ENCODE data around the gene PDE10A. TPM values are rescaled to one million over a fixed set of nuclear protein-coding genes. Genes with fewer than 3 reads are reported as not detected.

PDE10A gene
- total and polyA plus RNA-seq, 2 of the 4 experiments (the other 2 are of a cell fraction) = 3.4 to 12.4 TPM

- TF ChIP-seq SMC3 (IDR thresholded peaks at IDR 0.05; ENCODE audit: low read depth, low read length) = no peak
- no peak for TF ChIP-seq FOS (IDR thresholded peaks at IDR 0.05; ENCODE audit: low read depth, low read length)
- no peak for TF ChIP-seq BHLHE40 (IDR thresholded peaks at IDR 0.05; ENCODE audit: low read depth, low read length)
- TF ChIP-seq CHD1 (IDR thresholded peaks at IDR 0.05; ENCODE audit: low read depth, low read length) = no peak
- no peak for TF ChIP-seq RFX5 (IDR thresholded peaks at IDR 0.05; ENCODE audit: low read depth, low read length)
- no peak for TF ChIP-seq CEBPB (IDR thresholded peaks at IDR 0.05; ENCODE audit: low read depth, low read length)
- TF ChIP-seq ELK1 (IDR thresholded peaks at IDR 0.05; ENCODE audit: borderline replicate concordance, low read depth, low read length) = no peak
- no peak for TF ChIP-seq MAZ (IDR thresholded peaks at IDR 0.05; ENCODE audit: borderline replicate concordance, low read depth, low read length)
- no peak for TF ChIP-seq MAFK (IDR thresholded peaks at IDR 0.05; ENCODE audit: low read depth, low read length)
- TF ChIP-seq NFE2L2 (IDR thresholded peaks at IDR 0.05; ENCODE audit: low read depth, low read length) = no peak
- TF ChIP-seq RCOR1 (IDR thresholded peaks at IDR 0.05; ENCODE audit: insufficient replicate concordance, low read length) = no peak
- TF ChIP-seq CTCF (conservative IDR thresholded peaks at IDR 0.05; ENCODE audit: low read depth, low read length) = no peak
- no peak for TF ChIP-seq USF2 (IDR thresholded peaks at IDR 0.05; ENCODE audit: low read depth, low read length)
- no peak for TF ChIP-seq MXI1 (IDR thresholded peaks at IDR 0.05; ENCODE audit: borderline replicate concordance, low read depth, low read length)
- no peak for TF ChIP-seq RAD21 (IDR thresholded peaks at IDR 0.05; ENCODE audit: low read length)
- TF ChIP-seq POLR2A (IDR thresholded peaks at IDR 0.05; ENCODE audit: low read depth, low read length) = no peak
- no TSS peak for BruUV-seq (replicated peaks)
- no peak overlapping the region for H2AK5ac ChIP-seq (ENCODE audit: low read depth, low read length)
- no peak overlapping the region for H3K9ac ChIP-seq (ENCODE audit: low read depth, low read length)
- no peak overlapping the region for H3K56ac ChIP-seq (ENCODE audit: extremely low read depth, insufficient read depth, low read length)
- dilution Hi-C loops (cut with HindIII; ENCODE audit: low sequenced_read_pairs, unreplicated experiment) = no loop called here
- WGBS, 2 experiments (ENCODE audit: extremely low coverage in 2 of 2, insufficient read length in 1 of 2) = no CpG with 5 or more reads among the region's 8 CpGs
- H2BK20ac ChIP-seq (ENCODE audit: low read depth, low read length) = no peak overlapping the region
- H2BK120ac ChIP-seq (ENCODE audit: low read depth, low read length) = no peak overlapping the region
- H3K4me3 ChIP-seq (ENCODE audit: insufficient read depth, low read depth, low read length) = no peak overlapping the region
- H3K27me3 ChIP-seq (ENCODE audit: control insufficient read depth, insufficient read depth, low read length) = peaks cover 3% of the 10 kb centered on the region
- H4K91ac ChIP-seq (ENCODE audit: insufficient read depth, low read depth, low read length) = no peak overlapping the region
- DNase-seq = no peak
- H2AFZ ChIP-seq (replicated peaks; ENCODE audit: low read length, poor library complexity) = no peak overlapping the region
- CTCF ChIA-PET = no interaction called here
- no peak overlapping the region for H4K5ac ChIP-seq (ENCODE audit: low read depth, low read length)
- no peak overlapping the region for H2AK9ac ChIP-seq (replicated peaks; ENCODE audit: low read depth, low read length, poor library complexity)
- no peak overlapping the region for H3K14ac ChIP-seq (replicated peaks; ENCODE audit: low read depth, low read length)
- no peak overlapping the region for H2BK15ac ChIP-seq (ENCODE audit: low read depth, low read length)
- H3K23ac ChIP-seq (ENCODE audit: low read depth, low read length) = no peak overlapping the region
- no peak overlapping the region for H3K4ac ChIP-seq (ENCODE audit: low read depth, low read length)
- H4K20me1 ChIP-seq (ENCODE audit: insufficient read depth, low read length) = no peaks in the 10 kb centered on the region
- peaks cover 5% of the 10 kb centered on the region for H3K4me1 ChIP-seq (ENCODE audit: control insufficient read depth, insufficient read depth, low read length)
- intact Hi-C loops (cut with micrococcal nuclease) = loop anchor here (10.0 kb wide), 1 partner anchor 436 kb away; no protein-coding TSS in a partner anchor
- no peak overlapping the region for H2BK5ac ChIP-seq (ENCODE audit: low read depth, low read length, poor library complexity, severe bottlenecking)
- no peak overlapping the region for H3K4me2 ChIP-seq (ENCODE audit: low read depth, low read length)
- H3K79me1 ChIP-seq (ENCODE audit: low read depth in 1 of 2, low read length in 2 of 2) = no peaks in the 10 kb centered on the region
- no peaks in the 10 kb centered on the region for H3K9me1 ChIP-seq (ENCODE audit: insufficient read depth, low read length)
- ATAC-seq (ENCODE audit: low read depth) = no peak
- no peaks in the 10 kb centered on the region for H3K9me3 ChIP-seq (ENCODE audit: control insufficient read depth, insufficient read depth, low read length)
- in situ Hi-C loops (cut with MboI; ENCODE audit: low sequenced_read_pairs) = no loop called here
- no peak overlapping the region for H4K8ac ChIP-seq (ENCODE audit: low read depth in 2 of 2, low read length in 2 of 2)
- POLR2A ChIA-PET (ENCODE audit: unreplicated experiment) = no interaction called here
- no peak overlapping the region for H3K27ac ChIP-seq (ENCODE audit: insufficient read depth, low read length)
- H3K36me3 ChIP-seq (ENCODE audit: control insufficient read depth, insufficient read depth, low read length) = no peaks in the 10 kb centered on the region
- no peak overlapping the region for H3K18ac ChIP-seq (ENCODE audit: low read depth, low read length)
These were observed 5.9 kb upstream of the PDE10A start for GRCh38 chr6:165668951-165669350.
